ENCODE data around the gene KRT71. TPM values are rescaled to one million over a fixed set of nuclear protein-coding genes. Genes with fewer than 3 reads are reported as not detected.

KRT71 gene
- total RNA-seq, 1 donor from 2014 or later: not detected

GRCh38 chr12:52581481-52581880 is 28.5 kb upstream of the KRT71 start:
- Mint-ChIP-seq H3K9me3 (no peaks in the 10 kb centered on the region), H3K27me3 (peaks cover 8% of the 10 kb centered on the region), H3K4me1 (no peaks in the 10 kb centered on the region), H3K27ac (no peak overlapping the region), H3K4me3 (no peak overlapping the region), H3K36me3 (ENCODE audit: low read depth) (no peaks in the 10 kb centered on the region)
- TF ChIP-seq, protein P1, sequence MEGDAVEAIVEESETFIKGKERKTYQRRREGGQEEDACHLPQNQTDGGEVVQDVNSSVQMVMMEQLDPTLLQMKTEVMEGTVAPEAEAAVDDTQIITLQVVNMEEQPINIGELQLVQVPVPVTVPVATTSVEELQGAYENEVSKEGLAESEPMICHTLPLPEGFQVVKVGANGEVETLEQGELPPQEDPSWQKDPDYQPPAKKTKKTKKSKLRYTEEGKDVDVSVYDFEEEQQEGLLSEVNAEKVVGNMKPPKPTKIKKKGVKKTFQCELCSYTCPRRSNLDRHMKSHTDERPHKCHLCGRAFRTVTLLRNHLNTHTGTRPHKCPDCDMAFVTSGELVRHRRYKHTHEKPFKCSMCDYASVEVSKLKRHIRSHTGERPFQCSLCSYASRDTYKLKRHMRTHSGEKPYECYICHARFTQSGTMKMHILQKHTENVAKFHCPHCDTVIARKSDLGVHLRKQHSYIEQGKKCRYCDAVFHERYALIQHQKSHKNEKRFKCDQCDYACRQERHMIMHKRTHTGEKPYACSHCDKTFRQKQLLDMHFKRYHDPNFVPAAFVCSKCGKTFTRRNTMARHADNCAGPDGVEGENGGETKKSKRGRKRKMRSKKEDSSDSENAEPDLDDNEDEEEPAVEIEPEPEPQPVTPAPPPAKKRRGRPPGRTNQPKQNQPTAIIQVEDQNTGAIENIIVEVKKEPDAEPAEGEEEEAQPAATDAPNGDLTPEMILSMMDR (IDR thresholded peaks at IDR 0.05): no peak
- no peak for DNase-seq
- CTCF ChIA-PET: interaction anchor here (2.3 kb wide), 1 partner anchor 299 kb away, joined by 10 read pairs; no protein-coding TSS in a partner anchor
- POLR2A ChIA-PET: no interaction called here
- ATAC-seq (ENCODE audit: low read depth): no peak
- intact Hi-C loops (cut with micrococcal nuclease): no loop called here

DNA sequence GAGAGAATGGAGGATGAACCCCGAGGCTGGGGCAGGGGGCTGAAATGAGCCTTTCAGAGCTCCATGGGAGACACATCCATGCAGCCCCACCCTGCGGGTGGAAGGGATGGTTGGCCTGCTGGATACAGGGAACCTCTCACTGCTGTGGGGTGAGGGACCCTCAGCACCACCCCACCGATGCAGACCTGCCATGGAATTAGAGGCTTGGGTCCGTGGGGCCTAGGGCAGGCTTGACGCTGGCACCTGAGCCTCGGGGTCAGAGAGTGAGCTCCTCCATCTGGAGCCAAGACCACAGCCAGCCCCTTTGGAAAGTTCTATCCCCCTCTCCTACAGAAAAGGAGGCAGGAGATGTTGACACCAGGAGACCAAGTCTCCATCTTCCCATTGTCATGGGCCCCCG is 28.1 kb upstream of the KRT71 start:
- no peaks in the 10 kb centered on the region for H3K36me3 Mint-ChIP-seq (ENCODE audit: low read depth)
- H3K4me3 Mint-ChIP-seq: no peak overlapping the region
- CTCF ChIA-PET: interaction anchor here (2.3 kb wide), 1 partner anchor 299 kb away, joined by 10 read pairs; no protein-coding TSS in a partner anchor
- ATAC-seq (ENCODE audit: low read depth): no peak
- no peak overlapping the region for H3K27ac Mint-ChIP-seq
- intact Hi-C loops (cut with micrococcal nuclease): no loop called here
- H3K27me3 Mint-ChIP-seq: peaks cover 9% of the 10 kb centered on the region
- TF ChIP-seq, protein P1 (IDR thresholded peaks at IDR 0.05): no peak
- no peaks in the 10 kb centered on the region for H3K4me1 Mint-ChIP-seq
- no peak for DNase-seq
- H3K9me3 Mint-ChIP-seq: no peaks in the 10 kb centered on the region
- POLR2A ChIA-PET: no interaction called here

DNA sequence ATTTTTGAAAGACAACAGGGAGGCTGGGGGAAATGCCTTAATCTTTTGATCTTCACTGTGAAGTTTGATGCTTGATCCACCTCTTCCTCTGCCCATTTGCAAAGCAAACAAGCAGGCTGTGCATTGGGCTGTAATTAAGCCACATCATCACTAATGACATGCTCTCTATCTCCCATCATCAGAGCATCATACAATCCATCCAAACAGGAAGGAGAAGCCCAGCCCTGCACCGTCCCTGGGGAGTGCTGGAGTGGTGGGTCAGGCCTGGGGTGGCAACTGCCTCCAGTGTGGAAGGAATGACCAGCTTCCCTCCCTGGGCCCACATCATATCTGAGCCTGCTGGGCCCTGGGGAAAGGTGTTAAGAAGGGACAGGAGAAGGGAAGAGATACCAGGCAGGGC is 27.6 kb upstream of the KRT71 start:
- peaks cover 10% of the 10 kb centered on the region for H3K27me3 Mint-ChIP-seq
- H3K36me3 Mint-ChIP-seq (ENCODE audit: low read depth): no peaks in the 10 kb centered on the region
- DNase-seq (no peak), ATAC-seq (ENCODE audit: low read depth) (no peak)
- no peak overlapping the region for H3K27ac Mint-ChIP-seq
- CTCF ChIA-PET: interaction anchor here (2.3 kb wide), 1 partner anchor 300 kb away, joined by 10 read pairs; no protein-coding TSS in a partner anchor
- POLR2A ChIA-PET: no interaction called here
- H3K4me3 Mint-ChIP-seq: no peak overlapping the region
- intact Hi-C loops (cut with micrococcal nuclease): no loop called here
- no peaks in the 10 kb centered on the region for H3K4me1 Mint-ChIP-seq
- TF ChIP-seq, protein P1 (IDR thresholded peaks at IDR 0.05): no peak
- no peaks in the 10 kb centered on the region for H3K9me3 Mint-ChIP-seq

- H3K4me3 Mint-ChIP-seq: no peak overlapping the region
- no peak for ATAC-seq (ENCODE audit: low read depth)
- CTCF ChIA-PET: no interaction called here
These were observed 26.8 kb upstream of the KRT71 start for GRCh38 chr12:52579468-52580465.

GRCh38 chr12:52578469-52578868 is 25.5 kb upstream of the KRT71 start:
- Mint-ChIP-seq H3K27ac (no peak overlapping the region), H3K4me1 (no peaks in the 10 kb centered on the region), H3K4me3 (no peak overlapping the region), H3K9me3 (no peaks in the 10 kb centered on the region), H3K36me3 (ENCODE audit: low read depth) (no peaks in the 10 kb centered on the region), H3K27me3 (peaks cover 10% of the 10 kb centered on the region)
- no peak for DNase-seq
- intact Hi-C loops (cut with micrococcal nuclease): no loop called here
- ChIA-PET POLR2A (interaction anchor here (0.6 to 0.7 kb wide), 2 partner anchors 26 to 248 kb away, joined by 5 to 8 read pairs; no protein-coding TSS in a partner anchor), CTCF (no interaction called here)
- ATAC-seq (ENCODE audit: low read depth): no peak
- TF ChIP-seq, protein P1 (IDR thresholded peaks at IDR 0.05): no peak

More at GRCh38 chr12:52579468-52580465, 26.8 kb upstream of the KRT71 start:
- Mint-ChIP-seq H3K27me3 (peaks cover 10% of the 10 kb centered on the region), H3K27ac (no peak overlapping the region), H3K4me1 (no peaks in the 10 kb centered on the region), H3K9me3 (no peaks in the 10 kb centered on the region), H3K36me3 (ENCODE audit: low read depth) (no peaks in the 10 kb centered on the region)
- DNase-seq: no peak
- TF ChIP-seq, protein P1 (IDR thresholded peaks at IDR 0.05): no peak
- POLR2A ChIA-PET: interaction anchor here (0.7 kb wide), 1 partner anchor 43 kb away, joined by 5 read pairs; no protein-coding TSS in a partner anchor
- intact Hi-C loops (cut with micrococcal nuclease): no loop called here

Data from activated B cell treated with CpG ODN at 0.5 μM for 24 hours (primary cell).